Kidney (tissue), 14 donors: ENCODE results near the gene PSMG2. TPM values are rescaled to one million over a fixed set of nuclear protein-coding genes. Genes with fewer than 3 reads are reported as not detected.
A peak's percentile ranks its signal among the peaks of the same experiment; 100 is the strongest.

ENCODE experiments used
- DNase-seq, 5 donors: peaks; one replicate each; pipeline ENCODE4 v3.0.0-alpha.2; 2013 to 2020
- FAIRE-seq: peaks from 2 replicates; lab custom pipeline; 2012; peaks lifted over from hg19 to GRCh38; lab: Jason Lieb, UNC
- H3K27ac ChIP-seq, 2 donors: one replicate each; pipeline ENCODE4 v1.7.0; 2013; ENCODE audit warnings: low read depth in 2 of 2, low read length in 2 of 2, inconsistent platforms in 1 of 2
- H3K27me3 ChIP-seq: one replicate; pipeline ENCODE4 v1.7.1; 2013; ENCODE audit warnings: low read length, inconsistent platforms; ENCODE audit not compliant: control insufficient read depth, insufficient read depth
- H3K36me3 ChIP-seq, 3 donors: one replicate each; pipeline versions ENCODE4 v1.7.0 to v1.7.1; 2013; ENCODE audit warnings: low read length in 3 of 3, control low read depth in 1 of 3, inconsistent platforms in 1 of 3; ENCODE audit not compliant: insufficient read depth in 3 of 3, control insufficient read depth in 2 of 3
- H3K4me1 ChIP-seq, 3 donors: one replicate each; pipeline versions ENCODE4 v1.7.0 to v1.7.1; 2013; ENCODE audit warnings: low read length in 3 of 3, inconsistent platforms in 1 of 3, low read depth in 1 of 3; ENCODE audit not compliant: control insufficient read depth in 2 of 3, insufficient read depth in 2 of 3
- H3K4me3 ChIP-seq, 3 donors: one replicate each; pipeline versions ENCODE4 v1.7.0 to v1.8.1; 2013; ENCODE audit warnings: low read length in 3 of 3, control low read depth in 1 of 3, inconsistent platforms in 1 of 3
- H3K9ac ChIP-seq, 3 donors: one replicate each; pipeline versions ENCODE4 v1.7.0 to v1.7.1; 2013; ENCODE audit warnings: low read length in 3 of 3, control low read depth in 1 of 3, inconsistent platforms in 1 of 3
- H3K9me3 ChIP-seq, 3 donors: one replicate each; pipeline versions ENCODE4 v1.7.0 to v1.7.1; 2013; ENCODE audit warnings: low read length in 3 of 3, control low read depth in 1 of 3, inconsistent platforms in 1 of 3; ENCODE audit not compliant: control insufficient read depth in 2 of 3, insufficient read depth in 1 of 3
- intact Hi-C: fragments of 100-400 bp; cut with DNase I; formaldehyde crosslinking; loops from one replicate; pipeline ENCODE4 v1.11.1; 2022
- polyA plus RNA-seq: library from polyadenylated mRNA; stranded (reverse); fragments of 350-450 nt; fragmentation: Illumina TruSeq; extraction: RNeasy Lipid Tissue Mini Kit (QIAGEN cat#74804); gene quantifications from one replicate; pipeline ENCODE4 v1.2.3, GENCODE V29; 2014; ENCODE audit warnings: low read depth, low replicate concordance; ENCODE audit not compliant: insufficient read depth
- total RNA-seq: library from RNA; stranded (reverse); fragmentation: NEBNext Ultra II Directional; extraction: Animal tissue kit (Norgen Biotek cat#: 25700); gene quantifications from one replicate; pipeline ENCODE4 v1.2.1, GENCODE V29; 2021
- TF ChIP-seq, protein P1 (sequence below): IDR thresholded peaks from 3 replicates; pipeline ENCODE4 v1.5.1; 2012; ENCODE audit warnings: mild to moderate bottlenecking, moderate library complexity, borderline replicate concordance; ENCODE audit not compliant: insufficient read depth; ENCODE audit errors: extremely low read depth
- donor health status: control.
- donor health status: control.
- donor health status: control.
- donor health status: control.
- donor health status: control.
- donor health status: DM: yes; HTN: yes; CAD: no.
- donor health status: Normal renal cell carcinoma (clear cell type).

Gene PSMG2
- total and polyA plus RNA-seq, 2 donors from 2014 or later: 66.2 to 108 TPM

DNA sequence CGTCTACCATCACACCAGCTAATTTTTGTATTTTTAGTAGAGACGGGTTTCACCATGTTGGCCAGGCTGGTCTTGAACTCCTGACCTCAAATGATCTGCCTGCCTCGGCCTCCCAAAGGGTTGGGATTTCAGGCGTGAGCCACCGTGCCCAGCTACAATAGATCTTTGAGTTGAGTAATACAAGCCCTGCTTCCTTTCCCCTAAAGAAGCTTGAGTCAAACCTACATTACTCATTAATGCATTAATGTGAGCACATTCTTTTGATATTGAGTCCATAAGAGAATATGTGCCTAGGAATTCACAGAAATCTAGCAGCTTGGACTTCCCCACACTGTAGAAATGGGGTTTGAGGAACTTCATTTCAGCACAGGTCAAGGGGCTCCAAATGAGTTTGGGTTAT lies 39.6 kb downstream of the PSMG2 start:
- Histone ChIP-seq H3K27me3 (no peaks in the 10 kb centered on the region), H3K36me3 (no peaks in the 10 kb centered on the region), H3K4me1 (no peaks in the 10 kb centered on the region), H3K27ac (no peak overlapping the region), H3K9ac (no peak overlapping the region), H3K4me3 (no peak overlapping the region), H3K9me3 (no peaks in the 10 kb centered on the region)
- intact Hi-C loops: loop anchor here (5.0 kb wide), 1 partner anchor 180 kb away; no protein-coding TSS in a partner anchor
- TF ChIP-seq, protein P1, sequence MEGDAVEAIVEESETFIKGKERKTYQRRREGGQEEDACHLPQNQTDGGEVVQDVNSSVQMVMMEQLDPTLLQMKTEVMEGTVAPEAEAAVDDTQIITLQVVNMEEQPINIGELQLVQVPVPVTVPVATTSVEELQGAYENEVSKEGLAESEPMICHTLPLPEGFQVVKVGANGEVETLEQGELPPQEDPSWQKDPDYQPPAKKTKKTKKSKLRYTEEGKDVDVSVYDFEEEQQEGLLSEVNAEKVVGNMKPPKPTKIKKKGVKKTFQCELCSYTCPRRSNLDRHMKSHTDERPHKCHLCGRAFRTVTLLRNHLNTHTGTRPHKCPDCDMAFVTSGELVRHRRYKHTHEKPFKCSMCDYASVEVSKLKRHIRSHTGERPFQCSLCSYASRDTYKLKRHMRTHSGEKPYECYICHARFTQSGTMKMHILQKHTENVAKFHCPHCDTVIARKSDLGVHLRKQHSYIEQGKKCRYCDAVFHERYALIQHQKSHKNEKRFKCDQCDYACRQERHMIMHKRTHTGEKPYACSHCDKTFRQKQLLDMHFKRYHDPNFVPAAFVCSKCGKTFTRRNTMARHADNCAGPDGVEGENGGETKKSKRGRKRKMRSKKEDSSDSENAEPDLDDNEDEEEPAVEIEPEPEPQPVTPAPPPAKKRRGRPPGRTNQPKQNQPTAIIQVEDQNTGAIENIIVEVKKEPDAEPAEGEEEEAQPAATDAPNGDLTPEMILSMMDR: no peak
- DNase-seq: no peak
- FAIRE-seq: no peak

DNA sequence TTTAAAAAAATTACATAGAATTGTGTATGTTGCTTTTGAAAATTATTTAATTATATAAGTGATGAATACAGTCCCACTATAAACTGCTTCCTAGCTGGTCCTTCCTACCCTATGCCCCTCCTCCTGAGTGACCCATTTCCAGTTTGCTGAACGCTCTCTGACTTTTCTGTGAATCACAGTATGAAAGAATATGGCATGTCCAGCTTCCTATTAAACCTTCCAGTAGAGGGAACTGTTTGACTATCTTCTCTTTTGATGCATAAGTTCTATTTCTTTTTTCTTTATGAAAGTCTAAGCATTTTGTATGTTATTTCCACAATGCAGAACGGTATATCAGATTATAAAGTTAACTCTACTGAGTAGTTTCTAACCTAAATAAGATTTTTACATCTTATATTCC lies 41.3 kb downstream of the PSMG2 start:
- no peak overlapping the region for H3K27ac ChIP-seq
- no peaks in the 10 kb centered on the region for H3K4me1 ChIP-seq
- H3K27me3 ChIP-seq: no peaks in the 10 kb centered on the region
- FAIRE-seq (no peak), DNase-seq (peak in 2 of 5 donors; percentile 28 to 56)
- no peak overlapping the region for H3K4me3 ChIP-seq
- no peaks in the 10 kb centered on the region for H3K36me3 ChIP-seq
- H3K9ac ChIP-seq: no peak overlapping the region
- intact Hi-C loops: loop anchor here (5.0 kb wide), 1 partner anchor 178 kb away; no protein-coding TSS in a partner anchor
- H3K9me3 ChIP-seq: no peaks in the 10 kb centered on the region
- TF ChIP-seq, protein P1: peak; percentile 32

DNA sequence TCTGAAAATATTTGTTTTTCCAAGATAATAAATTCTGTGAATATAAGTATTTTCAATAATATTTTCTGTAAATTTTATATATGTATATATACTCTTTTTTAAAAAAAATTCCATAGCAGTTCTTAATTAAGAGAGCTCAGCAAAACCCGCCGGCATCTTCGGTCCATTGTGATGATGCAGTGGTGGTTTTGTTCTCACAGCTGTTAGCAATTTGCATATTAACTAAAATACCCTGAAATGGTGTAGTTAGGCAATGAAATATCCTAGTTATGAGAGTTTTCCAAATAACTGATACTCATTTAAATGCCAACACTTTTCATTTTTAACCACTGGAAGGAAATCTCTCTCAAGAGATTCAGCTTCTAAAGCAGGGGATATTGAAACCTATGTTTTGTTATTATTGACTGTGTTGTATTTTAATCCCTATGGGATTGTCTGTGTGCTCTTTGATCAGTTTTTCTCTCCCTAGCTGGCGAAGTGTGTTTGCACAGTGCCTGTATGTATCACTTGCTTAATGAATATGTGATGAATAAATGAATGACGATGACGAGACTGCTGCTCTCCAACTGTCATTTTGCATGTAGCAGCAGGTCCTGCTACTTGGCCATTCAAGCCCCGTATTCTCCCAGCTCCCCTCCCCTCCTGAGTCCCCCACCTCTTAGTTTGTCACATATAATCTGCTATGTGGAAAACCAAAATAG lies 42.4 kb downstream of the PSMG2 start:
- no peaks in the 10 kb centered on the region for H3K4me1 ChIP-seq
- H3K9me3 ChIP-seq: no peaks in the 10 kb centered on the region
- no peak overlapping the region for H3K9ac ChIP-seq
- no peak overlapping the region for H3K4me3 ChIP-seq
- no peak overlapping the region for H3K27ac ChIP-seq
- FAIRE-seq (no peak), DNase-seq (no peak)
- no peaks in the 10 kb centered on the region for H3K27me3 ChIP-seq
- TF ChIP-seq, protein P1: no peak
- intact Hi-C loops: no loop called here
- no peaks in the 10 kb centered on the region for H3K36me3 ChIP-seq
